Central memory CD8-positive, alpha-beta T cell (primary cell): ENCODE measurements around the gene EXOC4.

Experiments used
- ATAC-seq: fragments of 150-1000 bp; cut with Tn5 transposase; replicated peaks from 2 replicates; pipeline ENCODE4 v1.10.0; 2022; ENCODE audit warnings: mild to moderate bottlenecking, moderate FRiP score, moderate number of reproducible peaks; ENCODE audit not compliant: poor library complexity, severe bottlenecking; ENCODE audit errors: extremely low read depth
- DNase-seq, 2 donors: peaks; one replicate each; pipeline ENCODE4 v3.0.0; 2021; ENCODE audit warnings: low spot score in 2 of 2
- H3K27ac Mint-ChIP-seq: one replicate; pipeline ENCODE4 v1.8.0; 2022; ENCODE audit warnings: low read depth, mild to moderate bottlenecking, moderate library complexity, mixed read lengths
- H3K27me3 Mint-ChIP-seq: one replicate; pipeline ENCODE4 v1.8.0; 2022; ENCODE audit warnings: mixed read lengths
- H3K36me3 Mint-ChIP-seq: one replicate; pipeline ENCODE4 v1.8.0; 2022; ENCODE audit warnings: mild to moderate bottlenecking, moderate library complexity, mixed read lengths; ENCODE audit not compliant: insufficient read depth
- H3K4me1 Mint-ChIP-seq: one replicate; pipeline ENCODE4 v1.8.0; 2022; ENCODE audit warnings: mixed read lengths
- H3K4me3 Mint-ChIP-seq: one replicate; pipeline ENCODE4 v1.8.0; 2022; ENCODE audit warnings: mild to moderate bottlenecking, moderate library complexity, mixed read lengths
- H3K9me3 Mint-ChIP-seq: one replicate; pipeline ENCODE4 v1.8.0; 2022; ENCODE audit warnings: mixed read lengths

EXOC4 gene

DNA sequence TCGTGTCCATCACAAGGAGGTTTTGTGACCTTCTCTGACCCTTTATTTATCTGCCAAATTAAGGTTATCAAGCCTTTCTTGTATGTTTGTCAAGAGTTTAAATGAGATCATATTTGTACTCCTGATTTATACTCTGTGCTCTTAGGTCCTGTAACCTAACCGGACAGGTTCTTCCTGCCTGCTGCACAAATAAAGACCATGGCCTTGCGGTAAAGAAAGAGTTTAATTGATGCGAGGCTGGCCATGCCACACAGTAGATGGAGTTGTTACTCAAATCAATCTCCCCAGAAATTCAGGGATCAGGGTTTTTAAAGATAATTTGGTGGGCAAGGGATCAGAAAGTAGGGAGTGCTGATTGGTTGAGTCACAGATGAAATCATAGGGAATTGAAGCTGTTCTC, 794.8 kb downstream of the EXOC4 start:
- ATAC-seq (no peak), DNase-seq (no peak)
- H3K27me3 Mint-ChIP-seq, result no peaks in the 10 kb centered on the region
- peaks cover 1% of the 10 kb centered on the region for H3K36me3 Mint-ChIP-seq
- no peaks in the 10 kb centered on the region for H3K9me3 Mint-ChIP-seq
- peaks cover 5% of the 10 kb centered on the region for H3K4me1 Mint-ChIP-seq
- H3K27ac Mint-ChIP-seq, result no peak overlapping the region
- H3K4me3 Mint-ChIP-seq, result no peak overlapping the region

DNA sequence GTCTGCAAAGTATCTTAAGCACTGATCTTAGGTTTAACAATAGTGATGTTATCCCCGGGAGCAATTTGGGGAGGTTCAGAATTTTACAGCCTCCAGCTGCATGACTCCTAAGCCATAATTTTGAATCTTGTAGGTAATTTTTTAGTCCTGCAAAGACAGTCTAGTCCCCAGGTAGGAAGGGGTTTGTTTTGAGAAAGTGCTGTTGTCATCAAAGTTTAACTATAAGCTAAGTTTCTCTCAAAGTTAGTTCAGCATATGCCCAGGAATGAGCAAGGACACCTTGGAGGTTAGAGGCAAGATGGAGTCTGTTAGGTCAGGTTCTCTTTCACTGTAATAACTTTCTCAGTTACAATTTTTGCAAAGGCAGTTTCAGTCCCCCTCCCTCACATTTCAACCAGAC, 795.3 kb downstream of the EXOC4 start:
- no peak for DNase-seq
- Mint-ChIP-seq H3K9me3 (no peaks in the 10 kb centered on the region), H3K27ac (no peak overlapping the region), H3K36me3 (peaks cover 1% of the 10 kb centered on the region), H3K27me3 (no peaks in the 10 kb centered on the region), H3K4me3 (no peak overlapping the region), H3K4me1 (peaks cover 5% of the 10 kb centered on the region)
- ATAC-seq, result no peak

DNA sequence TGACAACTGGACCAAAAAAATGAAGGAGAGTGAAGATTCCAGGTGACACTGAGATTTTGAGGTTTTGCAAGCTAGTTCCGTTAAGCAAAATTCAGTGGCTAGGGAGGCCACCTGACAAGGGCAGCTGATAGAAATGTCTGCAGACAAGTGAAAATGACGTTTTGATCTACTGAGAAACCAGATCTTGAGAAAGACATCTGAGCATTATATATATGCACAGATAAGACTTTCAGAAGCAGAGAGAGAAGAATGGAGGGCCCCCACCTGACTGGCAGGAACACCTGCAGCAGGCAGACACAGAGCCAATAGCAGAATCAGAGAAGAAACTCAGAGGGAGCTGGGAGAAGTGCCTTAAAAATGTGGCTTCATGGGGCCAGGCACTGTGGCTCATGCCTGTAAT, 798.1 kb downstream of the EXOC4 start:
- DNase-seq (no peak), ATAC-seq (no peak)
- Mint-ChIP-seq H3K4me3 (no peak overlapping the region), H3K4me1 (peaks cover 5% of the 10 kb centered on the region), H3K36me3 (peaks cover 4% of the 10 kb centered on the region), H3K27ac (no peak overlapping the region), H3K9me3 (no peaks in the 10 kb centered on the region), H3K27me3 (no peaks in the 10 kb centered on the region)

DNA sequence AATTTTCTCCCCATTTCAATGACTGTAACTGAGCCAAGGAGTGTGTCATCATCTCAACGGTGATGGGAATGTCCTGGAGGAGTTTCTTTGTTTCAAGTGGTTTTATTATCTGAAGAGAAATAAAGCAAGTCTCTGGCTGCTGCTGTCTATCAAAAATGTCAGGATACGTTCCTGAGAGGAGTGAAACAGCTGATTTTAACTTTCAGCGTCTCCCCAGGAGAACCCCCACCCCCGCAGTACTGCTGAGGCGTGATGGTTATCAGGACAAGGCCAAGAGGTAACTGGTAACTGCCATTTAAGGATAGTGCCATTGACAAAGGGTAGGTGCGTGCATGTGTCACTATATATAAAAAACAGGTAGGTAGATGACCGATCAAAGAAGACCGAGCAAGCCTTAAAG, 803.9 kb downstream of the EXOC4 start:
- no peak for ATAC-seq
- Mint-ChIP-seq H3K4me3 (no peak overlapping the region), H3K4me1 (peaks cover 4% of the 10 kb centered on the region)

DNA sequence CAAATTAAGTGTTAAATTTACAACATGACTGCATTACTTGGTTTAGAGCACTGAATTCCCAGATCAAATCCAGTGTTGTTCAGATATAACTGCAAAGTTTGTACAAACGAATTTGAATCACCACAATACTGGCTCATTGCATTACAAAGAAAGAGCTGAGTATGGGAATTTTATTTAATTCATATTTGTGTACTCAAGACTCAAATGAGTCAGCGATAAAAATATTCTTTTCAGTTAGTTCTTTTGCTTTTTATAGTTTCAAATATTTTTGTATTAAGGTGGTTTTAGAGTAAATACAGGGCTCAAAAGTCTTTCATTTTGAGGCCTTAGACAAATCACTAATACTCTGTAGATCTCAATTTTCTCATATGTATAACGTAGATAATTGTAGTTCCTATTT, 805.6 kb downstream of the EXOC4 start:
- ATAC-seq (no peak), DNase-seq (no peak)
- Mint-ChIP-seq H3K27ac (no peak overlapping the region), H3K27me3 (no peaks in the 10 kb centered on the region), H3K9me3 (no peaks in the 10 kb centered on the region), H3K36me3 (peaks cover 3% of the 10 kb centered on the region), H3K4me1 (no peaks in the 10 kb centered on the region), H3K4me3 (no peak overlapping the region)

More for the DNA sequence above, 803.9 kb downstream of the EXOC4 start:
- Mint-ChIP-seq H3K36me3 (peaks cover 3% of the 10 kb centered on the region), H3K27ac (no peak overlapping the region), H3K27me3 (no peaks in the 10 kb centered on the region), H3K9me3 (no peaks in the 10 kb centered on the region)
- no peak for DNase-seq

DNA sequence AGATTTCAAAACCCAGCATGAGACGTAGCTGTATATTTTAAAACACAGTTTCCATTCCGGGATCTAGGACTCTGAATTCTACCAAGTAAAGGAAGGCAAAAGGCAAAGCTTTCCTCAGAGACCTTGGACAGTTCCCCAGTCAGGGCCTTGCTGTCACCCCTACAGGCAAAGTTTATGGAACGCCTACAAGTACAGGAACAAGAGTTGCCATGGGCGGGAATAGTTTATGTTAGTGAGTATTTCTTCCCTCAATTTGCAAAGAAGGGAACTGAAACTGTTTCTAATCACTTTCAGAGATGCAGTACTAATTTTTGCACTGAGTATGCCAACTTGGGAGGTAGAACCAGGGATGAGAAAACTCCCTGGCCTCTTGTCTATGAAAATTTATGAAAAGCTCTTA, 806.1 kb downstream of the EXOC4 start:
- Mint-ChIP-seq H3K4me3 (no peak overlapping the region), H3K4me1 (no peaks in the 10 kb centered on the region), H3K9me3 (no peaks in the 10 kb centered on the region), H3K27me3 (no peaks in the 10 kb centered on the region), H3K36me3 (peaks cover 3% of the 10 kb centered on the region), H3K27ac (no peak overlapping the region)
- DNase-seq (no peak), ATAC-seq (no peak)

DNA sequence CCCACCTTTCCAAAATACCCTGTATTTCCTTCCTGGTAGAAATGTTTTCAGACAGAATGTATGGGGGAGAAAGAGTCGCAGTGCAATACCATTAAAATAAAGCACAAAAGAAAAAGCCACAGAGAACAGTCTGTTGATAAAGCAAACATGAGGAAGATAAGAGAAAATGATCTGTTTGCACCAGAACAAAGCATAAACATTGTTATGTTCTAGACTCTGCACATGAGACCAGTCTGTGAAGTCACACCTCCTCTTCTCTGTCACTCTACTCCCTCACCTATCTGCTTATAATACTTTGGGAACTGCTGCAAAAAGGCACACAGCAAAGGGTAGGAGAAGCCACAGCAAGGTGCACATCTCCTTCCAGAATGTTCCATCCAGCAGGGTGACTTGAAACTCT, 807.0 kb downstream of the EXOC4 start:
- Mint-ChIP-seq H3K9me3 (no peaks in the 10 kb centered on the region), H3K36me3 (no peaks in the 10 kb centered on the region), H3K4me3 (no peak overlapping the region), H3K27me3 (no peaks in the 10 kb centered on the region), H3K27ac (no peak overlapping the region), H3K4me1 (no peaks in the 10 kb centered on the region)
- DNase-seq (no peak), ATAC-seq (no peak)

DNA sequence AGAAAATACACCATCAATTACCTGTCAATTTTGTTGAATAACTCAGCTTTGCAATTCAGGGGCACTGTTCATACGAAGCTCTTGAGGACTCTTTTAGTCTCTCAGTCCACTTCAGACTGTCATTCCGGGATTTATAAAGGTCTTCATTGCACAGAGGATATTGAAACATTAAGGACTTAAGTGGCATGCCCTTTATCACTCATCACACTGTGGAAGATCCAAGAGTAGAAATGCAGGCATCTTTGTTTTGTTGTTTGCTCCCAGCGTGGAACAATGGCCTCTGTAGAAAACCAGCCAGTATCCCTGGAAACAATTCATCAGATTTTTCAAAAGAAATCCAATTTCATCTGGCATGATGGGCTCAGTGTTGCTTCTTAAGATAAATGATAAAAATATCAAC, 808.0 kb downstream of the EXOC4 start:
- Mint-ChIP-seq H3K27me3 (no peaks in the 10 kb centered on the region), H3K9me3 (no peaks in the 10 kb centered on the region), H3K27ac (no peak overlapping the region), H3K4me3 (no peak overlapping the region), H3K4me1 (no peaks in the 10 kb centered on the region), H3K36me3 (no peaks in the 10 kb centered on the region)
- ATAC-seq (no peak), DNase-seq (no peak)

DNA sequence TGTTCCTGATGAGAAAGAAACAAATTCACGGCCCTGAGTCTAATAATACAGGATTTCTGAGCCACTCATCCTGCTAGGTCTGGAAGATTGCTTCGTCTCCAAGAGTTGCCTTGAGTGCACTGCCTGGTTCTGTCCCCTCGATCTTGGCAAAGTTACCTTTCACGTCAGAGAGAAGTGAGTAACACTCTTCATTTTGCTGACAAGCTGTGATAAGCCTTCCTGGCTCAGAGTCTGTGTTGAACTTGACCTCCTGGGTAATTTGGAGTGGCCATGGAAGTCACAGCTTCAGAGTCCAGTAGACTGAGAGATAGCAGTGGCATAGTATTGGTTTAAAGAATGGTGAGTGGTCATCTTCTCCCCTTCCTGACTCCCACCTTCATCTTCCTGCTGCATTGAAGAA, 809.6 kb downstream of the EXOC4 start:
- no peak for ATAC-seq
- H3K9me3 Mint-ChIP-seq, result no peaks in the 10 kb centered on the region

DNA sequence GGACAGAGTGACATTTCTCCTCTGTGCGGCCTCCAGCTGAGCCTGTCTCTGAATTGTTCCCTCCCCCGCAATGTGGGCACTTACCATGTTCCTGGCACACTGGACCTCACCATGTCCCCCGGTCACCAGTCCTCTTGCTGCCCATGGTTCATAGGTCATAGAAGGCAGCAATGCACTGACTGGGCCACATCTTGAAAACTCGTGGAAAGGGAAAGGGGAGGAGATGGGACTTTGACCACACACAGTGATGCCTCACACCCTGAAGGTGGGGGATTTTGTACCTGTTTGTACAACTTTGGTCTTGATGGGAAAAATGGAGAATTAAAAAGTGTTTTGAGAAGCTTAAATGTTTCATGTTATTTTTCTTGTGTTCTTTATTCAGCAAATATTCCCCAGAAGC, 812.5 kb downstream of the EXOC4 start:
- Mint-ChIP-seq H3K4me1 (no peaks in the 10 kb centered on the region), H3K36me3 (peaks cover 4% of the 10 kb centered on the region), H3K9me3 (no peaks in the 10 kb centered on the region), H3K4me3 (no peak overlapping the region), H3K27me3 (no peaks in the 10 kb centered on the region), H3K27ac (no peak overlapping the region)
- ATAC-seq, result no peak
- DNase-seq, result no peak

More for the DNA sequence above, 809.6 kb downstream of the EXOC4 start:
- Mint-ChIP-seq H3K27me3 (no peaks in the 10 kb centered on the region), H3K4me1 (no peaks in the 10 kb centered on the region), H3K36me3 (peaks cover 4% of the 10 kb centered on the region), H3K27ac (no peak overlapping the region), H3K4me3 (no peak overlapping the region)
- DNase-seq, result no peak

DNA sequence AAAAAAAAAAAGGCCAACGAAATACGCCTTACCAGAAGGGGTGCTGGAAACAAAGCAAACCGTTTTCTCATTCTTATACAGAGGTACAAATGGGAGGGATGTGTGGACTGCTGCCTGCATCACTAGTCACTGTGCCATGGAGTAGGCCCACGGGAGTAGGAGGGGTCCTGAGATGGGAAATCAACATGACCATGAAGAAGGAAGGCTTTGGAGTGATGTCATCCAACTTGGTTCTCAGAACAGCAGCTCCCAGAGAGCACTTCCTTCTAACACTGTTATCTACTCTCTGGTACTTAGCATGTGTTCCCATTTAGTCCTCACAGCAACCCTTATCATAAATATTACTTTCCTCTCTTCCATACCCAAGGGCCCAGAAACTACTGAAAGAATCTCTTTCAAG, 814.3 kb downstream of the EXOC4 start:
- H3K36me3 Mint-ChIP-seq, result peaks cover 4% of the 10 kb centered on the region
- no peaks in the 10 kb centered on the region for H3K27me3 Mint-ChIP-seq
- H3K4me3 Mint-ChIP-seq, result no peak overlapping the region

DNA sequence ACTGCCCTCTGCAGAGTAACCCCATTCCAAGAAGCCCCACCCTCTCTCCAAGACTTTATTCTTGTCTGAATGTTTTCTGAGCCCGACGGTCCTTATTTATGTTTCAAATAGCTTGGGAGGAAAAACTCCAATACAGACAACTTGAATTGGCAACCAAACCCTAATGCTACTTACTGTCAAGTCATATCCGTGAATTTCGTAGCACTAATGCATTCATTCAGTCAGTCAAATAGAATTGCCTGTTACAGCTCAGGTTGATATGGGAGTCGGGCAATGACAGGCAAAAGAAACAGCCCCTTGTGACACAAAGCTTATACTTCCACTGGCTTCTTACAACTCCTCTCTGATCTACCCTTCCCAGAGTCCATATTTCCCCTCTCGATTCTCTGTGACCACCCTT, 815.8 kb downstream of the EXOC4 start:
- H3K4me1 Mint-ChIP-seq, result no peaks in the 10 kb centered on the region
- no peaks in the 10 kb centered on the region for H3K9me3 Mint-ChIP-seq
- H3K4me3 Mint-ChIP-seq, result no peak overlapping the region
- ATAC-seq, result no peak
- no peaks in the 10 kb centered on the region for H3K27me3 Mint-ChIP-seq
- no peak overlapping the region for H3K27ac Mint-ChIP-seq
- peaks cover 4% of the 10 kb centered on the region for H3K36me3 Mint-ChIP-seq
- no peak for DNase-seq

More for the DNA sequence above, 814.3 kb downstream of the EXOC4 start:
- Mint-ChIP-seq H3K4me1 (no peaks in the 10 kb centered on the region), H3K9me3 (no peaks in the 10 kb centered on the region), H3K27ac (no peak overlapping the region)
- no peak for ATAC-seq
- no peak for DNase-seq

DNA sequence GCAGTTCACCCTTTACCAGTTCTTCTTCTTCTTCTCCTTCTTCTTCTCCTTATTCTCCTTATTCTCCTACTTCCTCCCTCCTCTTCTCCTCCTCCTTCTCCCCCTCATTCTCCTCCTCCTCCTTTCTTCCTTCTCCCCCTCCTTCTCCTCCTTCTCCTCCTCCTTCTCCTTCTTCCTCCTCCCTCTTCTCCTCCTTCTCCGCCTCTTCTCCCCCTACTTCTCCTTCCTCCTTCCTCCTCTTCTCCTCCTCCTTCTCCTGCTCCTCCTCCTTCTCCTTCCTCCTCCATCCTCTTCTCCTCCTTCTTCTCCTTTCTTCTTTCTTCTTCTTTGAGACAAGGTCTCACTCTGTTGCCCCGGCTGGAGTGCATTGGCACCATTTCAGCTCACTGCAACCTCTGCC, 816.3 kb downstream of the EXOC4 start:
- Mint-ChIP-seq H3K27me3 (no peaks in the 10 kb centered on the region), H3K9me3 (no peaks in the 10 kb centered on the region), H3K36me3 (peaks cover 4% of the 10 kb centered on the region), H3K27ac (no peak overlapping the region), H3K4me1 (no peaks in the 10 kb centered on the region), H3K4me3 (no peak overlapping the region)
- no peak for DNase-seq
- ATAC-seq, result no peak

DNA sequence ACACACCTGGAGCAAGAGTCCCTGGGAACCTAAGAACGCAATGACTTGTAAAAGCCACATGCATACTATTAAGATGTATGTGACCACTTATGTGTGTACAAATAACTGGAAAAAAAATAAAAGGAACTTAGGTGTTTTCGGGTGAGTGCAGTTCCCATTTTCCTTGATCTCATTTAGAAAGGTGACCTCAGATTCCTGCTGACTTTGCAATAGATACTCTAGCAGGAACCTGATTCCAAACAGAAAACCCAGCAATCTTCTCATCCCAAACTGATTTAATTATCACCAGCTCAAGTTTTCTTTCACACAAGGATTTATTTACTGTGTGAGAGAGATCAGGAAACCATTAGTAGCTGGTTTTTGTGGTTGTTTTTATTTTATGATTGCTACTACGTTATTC, 817.8 kb downstream of the EXOC4 start:
- no peaks in the 10 kb centered on the region for H3K4me1 Mint-ChIP-seq
- DNase-seq (no peak), ATAC-seq (no peak)
- no peak overlapping the region for H3K27ac Mint-ChIP-seq
- no peaks in the 10 kb centered on the region for H3K27me3 Mint-ChIP-seq
- H3K36me3 Mint-ChIP-seq, result peaks cover 4% of the 10 kb centered on the region
- no peak overlapping the region for H3K4me3 Mint-ChIP-seq
- H3K9me3 Mint-ChIP-seq, result peaks cover 6% of the 10 kb centered on the region
